Right atrium auricular region (tissue), 2 donors: ENCODE results near the gene HOXB4. TPM values are rescaled to one million over a fixed set of nuclear protein-coding genes. Genes with fewer than 3 reads are reported as not detected.
A peak's percentile ranks its signal among the peaks of the same experiment; 100 is the strongest.

Experiments
- DNase-seq: peaks from one replicate; pipeline ENCODE4 v3.0.0-alpha.2; 2019; ENCODE audit warnings: low spot score
- H3K27ac ChIP-seq, 2 donors: fragments of 200-600 bp; sonication (generic); 1 replicate in 1 of 2; 2 replicates in 1 of 2; pipeline ENCODE4 v1.5.1; 2016 to 2019
- H3K27me3 ChIP-seq, 2 donors: fragments of 200-600 bp; sonication (generic); one replicate each; pipeline versions ENCODE4 v1.5.1 to v1.6.0; 2017 to 2019
- H3K36me3 ChIP-seq: fragments of 200-600 bp; sonication (generic); one replicate; pipeline ENCODE4 v1.5.1; 2016
- H3K4me1 ChIP-seq, 2 donors: fragments of 200-600 bp; sonication (generic); one replicate each; pipeline versions ENCODE4 v1.5.1 to v1.6.0; 2017 to 2019
- H3K4me3 ChIP-seq, 2 donors: fragments of 200-600 bp; sonication (generic); 1 replicate in 1 of 2; 2 replicates in 1 of 2; pipeline ENCODE4 v1.5.1; 2017 to 2019; ENCODE audit warnings: mild to moderate bottlenecking in 1 of 2, moderate library complexity in 1 of 2
- H3K9me3 ChIP-seq, 2 donors: fragments of 200-600 bp; sonication (generic); one replicate each; pipeline ENCODE4 v1.5.1; 2019
- total RNA-seq, 2 donors: library from RNA; depleted of rRNA; stranded (reverse); fragments of >200 nt; gene quantifications; one replicate each; pipeline ENCODE4 v1.1.0, GENCODE V29; 2016
- TF ChIP-seq, protein P1 (sequence below), 2 donors: fragments of 200-600 bp; sonication (generic); IDR thresholded peaks; one replicate each; pipeline ENCODE4 v1.5.1; 2019; ENCODE audit warnings: antibody characterized with exemption in 2 of 2

HOXB4 gene
- total RNA-seq, 2 donors from 2014 or later, result 0.52 to 1.0 TPM

DNA sequence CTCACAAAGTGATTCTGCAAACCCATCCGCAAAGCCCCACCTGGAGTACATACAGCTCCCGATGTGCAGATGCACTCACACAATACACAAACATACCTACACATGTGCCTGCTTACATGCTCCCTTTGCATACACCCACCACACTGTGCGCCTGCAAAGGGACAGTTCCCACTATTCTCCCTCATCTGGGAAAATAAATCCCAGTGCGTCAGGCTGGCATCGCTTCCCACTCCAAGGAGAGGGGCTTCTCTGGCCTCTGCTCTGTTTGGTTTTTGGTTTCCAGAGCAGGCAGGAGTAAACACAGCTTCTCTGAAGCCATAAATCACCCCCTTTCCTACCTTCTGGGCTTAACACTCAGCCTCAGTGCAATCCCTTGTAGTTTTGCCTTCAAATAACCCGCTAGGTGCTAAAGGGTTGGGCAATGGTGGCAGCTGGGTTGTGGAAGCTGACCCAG, 14.7 kb downstream of the HOXB4 start:
- Histone ChIP-seq H3K27me3 (peaks cover 0 to 9% of the 10 kb centered on the region in 2 donors), H3K27ac (no peak overlapping the region), H3K9me3 (no peaks in the 10 kb centered on the region), H3K4me1 (peaks cover 0 to 8% of the 10 kb centered on the region in 2 donors), H3K36me3 (no peaks in the 10 kb centered on the region), H3K4me3 (peak overlapping the region; percentile 34 to 51)
- TF ChIP-seq, protein P1, sequence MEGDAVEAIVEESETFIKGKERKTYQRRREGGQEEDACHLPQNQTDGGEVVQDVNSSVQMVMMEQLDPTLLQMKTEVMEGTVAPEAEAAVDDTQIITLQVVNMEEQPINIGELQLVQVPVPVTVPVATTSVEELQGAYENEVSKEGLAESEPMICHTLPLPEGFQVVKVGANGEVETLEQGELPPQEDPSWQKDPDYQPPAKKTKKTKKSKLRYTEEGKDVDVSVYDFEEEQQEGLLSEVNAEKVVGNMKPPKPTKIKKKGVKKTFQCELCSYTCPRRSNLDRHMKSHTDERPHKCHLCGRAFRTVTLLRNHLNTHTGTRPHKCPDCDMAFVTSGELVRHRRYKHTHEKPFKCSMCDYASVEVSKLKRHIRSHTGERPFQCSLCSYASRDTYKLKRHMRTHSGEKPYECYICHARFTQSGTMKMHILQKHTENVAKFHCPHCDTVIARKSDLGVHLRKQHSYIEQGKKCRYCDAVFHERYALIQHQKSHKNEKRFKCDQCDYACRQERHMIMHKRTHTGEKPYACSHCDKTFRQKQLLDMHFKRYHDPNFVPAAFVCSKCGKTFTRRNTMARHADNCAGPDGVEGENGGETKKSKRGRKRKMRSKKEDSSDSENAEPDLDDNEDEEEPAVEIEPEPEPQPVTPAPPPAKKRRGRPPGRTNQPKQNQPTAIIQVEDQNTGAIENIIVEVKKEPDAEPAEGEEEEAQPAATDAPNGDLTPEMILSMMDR (IDR thresholded peaks at IDR 0.05), result no peak
- DNase-seq, result no peak

DNA sequence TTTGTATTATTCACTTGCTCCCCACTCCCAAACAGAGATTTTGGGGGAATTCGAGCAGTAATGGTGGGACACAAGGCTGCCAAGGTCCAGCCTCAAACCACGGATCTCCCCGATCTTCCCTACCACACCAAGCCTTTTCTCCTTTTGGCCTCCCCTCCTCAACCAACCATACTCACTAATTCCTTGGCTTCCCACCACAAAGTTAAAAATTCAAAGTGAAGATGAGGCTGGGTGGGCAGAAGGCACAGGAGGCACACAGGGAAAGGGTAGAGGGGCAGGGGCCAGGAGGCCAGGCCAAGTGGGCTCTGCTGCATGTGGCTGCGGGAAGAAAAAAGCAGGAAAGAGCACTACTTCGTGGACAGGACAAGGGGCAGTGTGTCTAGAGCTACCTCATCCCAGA, 15.2 kb downstream of the HOXB4 start:
- Histone ChIP-seq H3K27ac (no peak overlapping the region), H3K4me1 (peaks cover 0 to 8% of the 10 kb centered on the region in 2 donors), H3K36me3 (no peaks in the 10 kb centered on the region), H3K4me3 (no peak overlapping the region), H3K27me3 (peaks cover 0 to 9% of the 10 kb centered on the region in 2 donors), H3K9me3 (no peaks in the 10 kb centered on the region)
- no peak for DNase-seq
- TF ChIP-seq, protein P1 (IDR thresholded peaks at IDR 0.05), result no peak

DNA sequence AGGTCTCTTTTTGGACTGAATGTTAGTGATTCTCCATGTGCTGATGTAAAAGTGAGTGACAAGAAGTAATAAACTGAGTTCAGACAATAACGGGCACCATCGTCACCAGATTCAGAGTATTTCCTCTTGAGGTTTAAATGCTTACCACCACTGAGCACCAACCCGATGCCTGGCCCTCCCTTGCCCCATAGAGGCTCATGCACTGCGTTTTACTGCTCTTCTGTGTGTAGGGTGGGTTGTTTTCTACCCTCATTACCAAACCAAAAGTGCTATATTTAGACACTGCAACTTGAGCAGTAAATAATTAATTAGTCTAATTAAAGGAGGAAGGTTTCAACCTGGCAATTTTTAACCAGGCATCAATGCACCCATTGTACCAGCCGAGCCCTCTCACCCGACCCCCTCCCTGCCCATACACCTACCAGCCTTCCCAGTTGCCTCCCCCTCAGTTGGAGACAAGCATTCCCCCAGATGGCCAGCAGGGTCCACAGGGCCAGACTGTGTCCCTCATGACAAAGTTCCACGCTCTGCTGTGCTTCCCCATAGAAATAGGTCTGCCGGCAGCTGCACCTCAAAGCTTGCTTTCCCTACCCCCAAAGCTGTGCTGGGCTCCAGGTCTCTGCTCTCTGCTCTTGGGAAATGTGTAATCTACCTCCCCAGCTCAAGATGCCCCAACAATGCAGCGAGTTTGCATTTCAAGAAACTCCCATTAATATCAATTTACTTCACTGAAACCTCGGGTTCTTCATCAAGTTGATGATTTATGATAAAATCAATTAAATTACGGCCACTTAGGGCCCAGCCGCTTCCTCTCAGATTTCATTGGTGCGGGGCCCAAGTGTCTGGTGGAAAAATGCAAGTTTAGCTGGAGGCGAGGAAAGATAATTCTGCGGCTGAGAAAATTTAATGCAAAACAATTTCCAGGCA, 16.0 kb downstream of the HOXB4 start:
- Histone ChIP-seq H3K27ac (no peak overlapping the region), H3K4me1 (peaks cover 0 to 13% of the 10 kb centered on the region in 2 donors), H3K4me3 (no peak overlapping the region), H3K36me3 (no peaks in the 10 kb centered on the region), H3K9me3 (no peaks in the 10 kb centered on the region), H3K27me3 (peaks cover 0 to 9% of the 10 kb centered on the region in 2 donors)
- DNase-seq, result no peak
- TF ChIP-seq, protein P1 (IDR thresholded peaks at IDR 0.05), result no peak

DNA sequence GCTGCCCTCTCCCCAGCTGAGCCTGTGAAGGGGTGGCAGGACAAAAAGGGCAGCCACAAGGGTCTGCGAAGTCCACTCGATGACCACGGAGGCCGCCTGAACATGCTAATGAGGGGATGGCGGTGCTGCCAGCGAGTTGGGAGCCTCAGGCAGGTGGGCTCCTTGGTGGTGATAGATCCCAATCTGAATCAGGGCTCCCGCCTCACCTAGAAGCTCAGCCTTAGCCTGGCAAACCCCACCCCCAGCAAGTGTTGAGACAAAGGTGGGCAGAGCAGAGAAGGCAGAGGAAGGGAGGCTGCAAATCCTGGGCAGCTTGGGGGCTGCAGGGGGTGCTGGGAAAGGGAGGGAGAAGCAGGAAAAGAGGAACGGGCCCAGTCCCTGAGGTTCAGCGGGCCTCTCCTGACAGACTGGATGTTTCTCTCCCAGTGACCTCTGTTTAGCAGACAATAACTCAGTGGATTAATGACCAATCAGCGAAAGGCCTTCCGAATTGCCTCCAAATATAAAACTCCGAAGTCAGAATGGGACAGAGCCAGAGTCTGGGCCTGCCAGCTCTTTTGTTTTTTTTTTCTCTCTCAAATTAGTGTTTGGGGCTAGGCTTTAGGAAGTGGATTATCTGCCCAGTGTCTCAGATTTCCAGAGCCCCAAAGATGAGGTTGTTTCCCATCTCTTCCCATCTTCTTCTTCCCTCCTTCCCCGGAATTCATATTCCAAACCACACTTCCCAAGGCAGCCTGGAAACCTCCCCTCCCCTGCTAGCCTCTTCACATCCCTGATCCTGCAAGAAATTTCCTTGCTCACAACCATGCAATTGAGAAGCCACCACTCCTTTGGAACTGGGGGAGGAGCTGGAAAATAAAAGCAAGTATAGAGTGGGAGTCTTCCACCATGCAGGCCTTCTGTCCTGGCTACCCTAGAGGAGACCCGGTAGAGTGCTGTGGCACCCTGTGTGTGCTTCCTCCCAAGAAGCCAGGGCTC, 18.0 kb downstream of the HOXB4 start:
- Histone ChIP-seq H3K27me3 (peaks cover 0 to 11% of the 10 kb centered on the region in 2 donors), H3K9me3 (no peaks in the 10 kb centered on the region), H3K27ac (no peak overlapping the region), H3K4me3 (no peak overlapping the region), H3K36me3 (no peaks in the 10 kb centered on the region), H3K4me1 (peaks cover 0 to 25% of the 10 kb centered on the region in 2 donors)
- TF ChIP-seq, protein P1 (IDR thresholded peaks at IDR 0.05), result no peak
- no peak for DNase-seq

DNA sequence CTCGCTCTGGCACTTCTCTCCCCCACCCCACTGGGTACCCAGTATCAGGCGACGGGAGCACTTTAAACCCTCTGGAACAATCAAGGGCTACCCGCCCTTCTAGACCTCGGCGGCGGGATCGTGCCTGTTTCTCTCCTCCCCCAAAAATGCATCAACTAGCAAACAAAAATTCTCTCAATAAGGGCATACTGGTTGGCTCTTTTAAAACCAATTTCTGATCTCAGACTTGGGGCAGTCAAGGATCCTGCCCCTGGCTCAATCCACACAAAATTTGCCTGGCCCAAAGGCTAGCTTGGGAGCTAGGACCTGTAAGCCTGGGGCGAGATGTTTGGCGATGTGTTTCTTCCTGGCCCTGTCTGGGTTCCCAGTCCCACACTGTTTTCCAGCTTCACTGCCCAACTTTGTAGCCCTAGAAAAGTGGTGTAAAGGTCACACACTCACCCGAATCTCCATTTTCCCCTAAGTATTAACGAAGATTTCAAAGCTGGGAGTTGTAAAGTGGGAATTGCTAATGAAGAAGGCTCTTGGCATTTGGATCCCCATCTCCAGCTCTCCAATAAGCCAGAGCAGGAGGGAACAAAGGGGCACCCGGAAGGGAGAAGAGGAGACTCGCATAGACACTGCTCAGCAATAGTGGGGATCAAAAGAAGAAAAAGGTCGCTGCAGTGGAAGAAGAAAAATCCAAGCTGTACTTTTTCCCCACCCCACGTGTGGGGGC, 18.9 kb downstream of the HOXB4 start:
- peaks cover 0 to 10% of the 10 kb centered on the region in 2 donors for H3K27me3 ChIP-seq
- H3K4me3 ChIP-seq, result no peak overlapping the region
- no peak overlapping the region for H3K27ac ChIP-seq

More for the DNA sequence above, 18.9 kb downstream of the HOXB4 start:
- Histone ChIP-seq H3K9me3 (no peaks in the 10 kb centered on the region), H3K36me3 (no peaks in the 10 kb centered on the region), H3K4me1 (peaks cover 0 to 24% of the 10 kb centered on the region in 2 donors)
- no peak for DNase-seq
- TF ChIP-seq, protein P1 (IDR thresholded peaks at IDR 0.05), result no peak
